ENCODE data around the gene EXOC6.

Gene EXOC6

GRCh38 chr10:92918603-92919002 lies 70.3 kb downstream of the EXOC6 start:
- H3K36me3 ChIP-seq = no peaks in the 10 kb centered on the region
- TF ChIP-seq, protein P1, sequence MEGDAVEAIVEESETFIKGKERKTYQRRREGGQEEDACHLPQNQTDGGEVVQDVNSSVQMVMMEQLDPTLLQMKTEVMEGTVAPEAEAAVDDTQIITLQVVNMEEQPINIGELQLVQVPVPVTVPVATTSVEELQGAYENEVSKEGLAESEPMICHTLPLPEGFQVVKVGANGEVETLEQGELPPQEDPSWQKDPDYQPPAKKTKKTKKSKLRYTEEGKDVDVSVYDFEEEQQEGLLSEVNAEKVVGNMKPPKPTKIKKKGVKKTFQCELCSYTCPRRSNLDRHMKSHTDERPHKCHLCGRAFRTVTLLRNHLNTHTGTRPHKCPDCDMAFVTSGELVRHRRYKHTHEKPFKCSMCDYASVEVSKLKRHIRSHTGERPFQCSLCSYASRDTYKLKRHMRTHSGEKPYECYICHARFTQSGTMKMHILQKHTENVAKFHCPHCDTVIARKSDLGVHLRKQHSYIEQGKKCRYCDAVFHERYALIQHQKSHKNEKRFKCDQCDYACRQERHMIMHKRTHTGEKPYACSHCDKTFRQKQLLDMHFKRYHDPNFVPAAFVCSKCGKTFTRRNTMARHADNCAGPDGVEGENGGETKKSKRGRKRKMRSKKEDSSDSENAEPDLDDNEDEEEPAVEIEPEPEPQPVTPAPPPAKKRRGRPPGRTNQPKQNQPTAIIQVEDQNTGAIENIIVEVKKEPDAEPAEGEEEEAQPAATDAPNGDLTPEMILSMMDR (IDR thresholded peaks at IDR 0.05; ENCODE audit: low read depth, low read length) = no peak
- H3K4me3 ChIP-seq (ENCODE audit: low read depth, low read length) = no peak overlapping the region
- H3K4me1 ChIP-seq = no peaks in the 10 kb centered on the region; the same call in 1 of the 2 replicates
- no peak for DNase-seq
- H3K9me3 ChIP-seq = no peaks in the 10 kb centered on the region
- H3K27me3 ChIP-seq = no peaks in the 10 kb centered on the region

GRCh38 chr10:92920866-92921265 lies 72.5 kb downstream of the EXOC6 start:
- Histone ChIP-seq H3K9me3 (no peaks in the 10 kb centered on the region), H3K36me3 (no peaks in the 10 kb centered on the region), H3K4me3 (ENCODE audit: low read depth, low read length) (no peak overlapping the region), H3K27me3 (no peaks in the 10 kb centered on the region), H3K4me1 (no peaks in the 10 kb centered on the region)
- TF ChIP-seq, protein P1 (IDR thresholded peaks at IDR 0.05; ENCODE audit: low read depth, low read length) = no peak
- no peak for DNase-seq

DNA sequence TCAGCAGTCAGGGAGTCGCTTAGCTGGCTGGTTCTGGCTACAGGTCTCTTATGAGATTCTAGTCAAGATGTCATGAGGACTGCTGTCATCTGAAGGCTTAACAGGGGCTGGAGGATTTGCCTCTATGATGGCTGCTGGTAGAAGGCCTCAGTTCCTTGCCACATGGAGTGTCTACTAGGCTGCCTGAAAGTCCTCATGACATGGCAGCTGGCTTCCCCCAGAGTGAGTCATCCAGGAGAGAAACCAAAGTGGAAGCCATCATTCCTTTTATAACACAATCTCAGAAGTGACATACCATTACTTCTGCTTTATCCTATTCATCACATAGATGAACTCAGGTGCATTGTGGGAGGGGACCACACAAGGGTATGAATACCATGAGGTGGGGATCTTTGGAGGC lies 75.1 kb downstream of the EXOC6 start:
- TF ChIP-seq, protein P1 (IDR thresholded peaks at IDR 0.05; ENCODE audit: low read depth, low read length) = no peak

GRCh38 chr10:92929896-92930295 lies 81.6 kb downstream of the EXOC6 start:
- TF ChIP-seq, protein P1 (IDR thresholded peaks at IDR 0.05; ENCODE audit: low read depth, low read length) = no peak
- no peak for DNase-seq
- no peaks in the 10 kb centered on the region for H3K4me1 ChIP-seq
- no peaks in the 10 kb centered on the region for H3K36me3 ChIP-seq
- H3K4me3 ChIP-seq (ENCODE audit: low read depth, low read length) = no peak overlapping the region
- H3K27me3 ChIP-seq = no peaks in the 10 kb centered on the region
- H3K9me3 ChIP-seq = no peaks in the 10 kb centered on the region

More for the DNA sequence above, 75.1 kb downstream of the EXOC6 start:
- Histone ChIP-seq H3K4me3 (ENCODE audit: low read depth, low read length) (no peak overlapping the region), H3K36me3 (no peaks in the 10 kb centered on the region), H3K27me3 (no peaks in the 10 kb centered on the region), H3K9me3 (no peaks in the 10 kb centered on the region), H3K4me1 (no peaks in the 10 kb centered on the region)
- no peak for DNase-seq

- TF ChIP-seq, protein P1 (IDR thresholded peaks at IDR 0.05; ENCODE audit: low read depth, low read length) = no peak
- no peak for DNase-seq
- Histone ChIP-seq H3K27me3 (no peaks in the 10 kb centered on the region), H3K9me3 (no peaks in the 10 kb centered on the region), H3K36me3 (no peaks in the 10 kb centered on the region), H3K4me3 (ENCODE audit: low read depth, low read length) (no peak overlapping the region), H3K4me1 (no peaks in the 10 kb centered on the region)
Observed at GRCh38 chr10:92931597-92931996, 83.3 kb downstream of the EXOC6 start.

- no peak for DNase-seq
- Histone ChIP-seq H3K27me3 (no peaks in the 10 kb centered on the region), H3K36me3 (0 out of 2 replicates have a peak, but pooled peaks cover 3% of the 10 kb centered on the region), H3K4me3 (ENCODE audit: low read depth, low read length) (no peak overlapping the region), H3K4me1 (no peaks in the 10 kb centered on the region), H3K9me3 (no peaks in the 10 kb centered on the region)
- TF ChIP-seq, protein P1 (IDR thresholded peaks at IDR 0.05; ENCODE audit: low read depth, low read length) = no peak
Observed at GRCh38 chr10:92937876-92938275, 89.6 kb downstream of the EXOC6 start.
